Lower leg skin (tissue), 3 donors: ENCODE measurements around the gene TMPRSS3.

ENCODE experiments used
- CTCF ChIP-seq, 3 donors: fragments of 450-650 bp; IDR thresholded peaks; one replicate each; pipeline ENCODE4 v1.5.1; 2016; ENCODE audit warnings: antibody characterized with exemption in 3 of 3, mild to moderate bottlenecking in 3 of 3, moderate library complexity in 2 of 3
- POLR2A ChIP-seq, 2 donors: fragments of 450-650 bp; IDR thresholded peaks; one replicate each; pipeline ENCODE4 v1.6.1; 2016 to 2017; ENCODE audit warnings: antibody characterized with exemption in 2 of 2, mild to moderate bottlenecking in 1 of 2, moderate library complexity in 1 of 2

- no peak for TF ChIP-seq CTCF (IDR thresholded peaks at IDR 0.05)
- no peak for TF ChIP-seq POLR2A (IDR thresholded peaks at IDR 0.05)
Observed at GRCh38 chr21:42385619-42386018, 10.2 kb downstream of the TMPRSS3 start.
